Activated CD4-positive, alpha-beta T cell treated with anti-CD3 and anti-CD28 coated beads for 4 hours (primary cell): ENCODE data around the gene TIMP3.

Experiments used
- DNase-seq, 2 donors: peaks; one replicate each; pipeline ENCODE4 v3.0.0-alpha.2; 2020

Gene TIMP3

GRCh38 chr22:32888976-32889375 is 87.5 kb downstream of the TIMP3 start:
- no peak for DNase-seq

GRCh38 chr22:32896891-32897290 is 95.4 kb downstream of the TIMP3 start:
- no peak for DNase-seq

DNA sequence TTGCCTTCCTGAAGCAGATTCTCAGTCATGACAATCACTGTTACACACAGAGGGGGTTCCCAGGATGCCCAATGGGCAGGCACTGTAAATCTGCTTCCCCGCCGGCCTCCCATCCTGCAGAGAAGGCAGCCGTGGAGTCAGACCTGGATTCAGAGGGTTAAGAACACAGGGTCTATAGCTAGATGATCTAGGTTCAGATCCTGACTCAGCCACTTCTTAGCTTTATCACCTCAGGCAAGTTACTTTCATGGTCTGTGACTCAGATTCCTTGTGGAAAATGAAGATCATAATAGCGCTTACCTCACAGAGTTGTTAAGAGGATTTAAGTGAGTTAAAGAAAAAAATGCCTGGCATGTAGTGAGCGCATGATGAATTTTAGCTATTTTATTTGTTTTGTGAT is 95.9 kb downstream of the TIMP3 start:
- DNase-seq: no peak

DNA sequence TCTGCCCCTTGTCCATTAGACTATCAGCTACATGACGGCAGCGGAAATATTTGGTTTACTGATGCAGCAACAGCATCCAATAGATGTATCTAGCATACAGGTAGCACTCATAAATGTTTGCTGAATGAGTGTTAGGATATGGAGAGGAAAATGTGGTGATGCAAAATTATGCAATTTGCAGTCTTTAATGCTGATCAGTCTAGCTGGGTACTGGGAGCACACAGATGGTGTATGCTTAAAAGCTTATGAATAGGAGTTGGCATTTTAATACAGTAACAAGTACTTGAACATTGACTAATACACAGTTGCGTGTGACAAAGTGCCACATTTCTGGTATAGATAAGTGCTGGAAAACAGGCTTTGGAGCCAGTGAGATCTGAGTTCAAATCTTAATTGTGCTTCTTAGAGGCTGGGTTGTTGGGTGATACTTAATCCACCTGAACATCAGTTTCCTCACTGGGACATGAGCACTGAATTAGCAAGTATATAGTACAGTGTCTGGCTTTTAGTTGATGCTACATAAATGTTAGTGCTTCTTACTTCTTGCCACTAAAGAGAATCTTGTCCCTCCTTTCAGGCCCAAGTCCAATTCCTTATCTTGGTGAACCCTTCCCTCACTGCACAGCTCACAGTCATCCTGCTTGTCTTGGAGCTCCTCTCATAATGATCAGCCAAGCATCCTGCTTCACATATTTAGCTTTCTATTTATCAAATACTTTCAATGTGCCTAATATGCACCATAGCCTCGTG is 99.6 kb downstream of the TIMP3 start:
- no peak for DNase-seq

DNA sequence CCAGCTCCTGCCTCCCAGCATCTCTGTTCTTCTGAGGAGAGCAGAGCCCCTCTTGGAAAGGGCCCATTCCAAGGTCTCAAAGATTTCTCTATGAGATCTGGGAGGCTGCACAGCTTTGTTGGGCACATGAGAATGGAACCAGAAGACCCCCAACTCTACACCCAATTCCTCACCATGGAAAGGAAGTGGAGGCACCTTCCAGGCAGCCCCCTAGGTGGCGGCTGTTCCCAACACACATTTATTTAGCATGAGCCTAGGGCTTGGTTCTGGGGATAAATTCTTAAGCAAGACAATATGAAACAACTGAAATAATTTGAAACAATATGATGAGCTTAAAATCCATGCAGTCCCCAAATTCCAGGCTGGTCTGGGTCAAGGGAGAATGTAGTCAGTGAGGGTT is 100.4 kb downstream of the TIMP3 start:
- DNase-seq: no peak

GRCh38 chr22:32903507-32903906 is 102.0 kb downstream of the TIMP3 start:
- no peak for DNase-seq

DNA sequence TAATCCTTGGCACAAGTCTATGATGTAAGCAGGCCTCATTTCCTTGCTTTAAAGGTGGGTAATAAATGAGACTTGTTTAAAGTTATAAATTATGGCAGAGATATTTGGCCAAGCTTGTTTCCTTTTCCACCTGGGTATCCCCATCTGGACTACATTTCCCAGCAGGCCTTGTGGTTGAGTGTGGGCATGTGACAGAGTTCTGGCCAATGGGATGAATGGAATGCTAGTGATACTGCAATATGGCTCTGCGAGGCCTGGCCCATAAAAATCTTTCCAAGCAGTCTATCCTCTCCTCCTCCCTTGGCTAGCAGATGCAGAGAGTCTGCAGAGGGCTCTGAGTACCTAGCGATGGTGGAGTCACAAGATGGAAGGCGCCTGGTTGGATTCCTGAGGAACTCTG is 102.5 kb downstream of the TIMP3 start:
- DNase-seq: no peak

- no peak for DNase-seq
Observed at GRCh38 chr22:32905400-32905799, 103.9 kb downstream of the TIMP3 start.

- DNase-seq: no peak
Observed at GRCh38 chr22:32909581-32910428, 108.3 kb downstream of the TIMP3 start.

DNA sequence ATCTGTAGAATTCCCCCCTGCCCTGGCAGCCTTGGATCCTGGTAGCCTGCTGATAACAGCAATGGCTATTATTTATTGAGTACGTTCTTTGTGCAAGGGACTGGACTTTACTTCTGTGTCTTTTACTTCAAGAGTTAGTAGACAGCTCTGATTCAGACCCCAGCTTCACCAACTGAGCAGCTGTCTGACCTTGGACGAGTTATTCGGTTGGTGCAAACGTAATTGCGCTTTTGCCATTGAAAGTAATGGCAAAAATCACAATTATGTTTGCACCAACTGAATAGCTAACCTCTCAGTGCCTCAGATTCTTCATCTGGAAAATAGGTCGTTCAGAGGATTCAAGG is 108.9 kb downstream of the TIMP3 start:
- no peak for DNase-seq

- DNase-seq: no peak
Observed at GRCh38 chr22:32911503-32911902, 110.0 kb downstream of the TIMP3 start.
